HepG2 (cell line): ENCODE measurements around the gene GPR137. TPM values are rescaled to one million over a fixed set of nuclear protein-coding genes. Genes with fewer than 3 reads are reported as not detected.
A peak's percentile ranks its signal among the peaks of the same experiment; 100 is the strongest.

Experiments used
- ATAC-seq: fragments of 200-7000 bp; cut with Tn5 transposase; 3 replicates; pipeline ENCODE4 v1.9.1; 2020; ENCODE audit warnings: mild to moderate bottlenecking, moderate library complexity
- BruUV-seq: library from RNA; stranded (reverse); fragments of 400-500 nt; replicated peaks from 2 replicates; lab custom pipeline; 2021; lab: Mats Ljungman, UMichigan
- CTCF ChIA-PET: fragments of 300-600 bp; formaldehyde crosslinking; extraction: SDS; loops from one replicate; lab custom pipeline; 2021; ENCODE audit warnings: low total read pairs, inconsistent platforms, low intra/inter-chr PET ratio; lab: Yijun Ruan, JAX
- POLR2A ChIA-PET: fragments of 350-600 bp; sonication (Branson Sonifier 250); formaldehyde crosslinking; loops from one replicate; lab custom pipeline; 2020; ENCODE audit warnings: antibody characterized with exemption, inconsistent platforms; lab: Yijun Ruan, JAX
- DNase-seq: peaks from one replicate; pipeline ENCODE4 v3.0.0-alpha.2; 2015; ENCODE audit warnings: low spot score
- FAIRE-seq: peaks from 3 replicates; lab custom pipeline; 2011; peaks lifted over from hg19 to GRCh38; lab: Jason Lieb, UNC
- H2AFZ ChIP-seq: one replicate; pipeline ENCODE4 v1.6.1; 2011; ENCODE audit warnings: low read length, inconsistent platforms
- H3K27ac ChIP-seq: fragments of 300-600 bp; 3 replicates; pipeline ENCODE4 v1.8.0; 2011; ENCODE audit warnings: mixed run types, mild to moderate bottlenecking, mixed read lengths, low read length, inconsistent platforms; ENCODE audit not compliant: insufficient read depth; ENCODE audit errors: extremely low read length
- H3K27me3 ChIP-seq, 2 experiments: fragments of 200-600 bp in 1 of 2; 2 replicates in 1 of 2; 3 replicates in 1 of 2; pipeline versions ENCODE4 v1.6.0 to v1.8.0; 2011; ENCODE audit warnings: low read length in 2 of 2, mild to moderate bottlenecking in 2 of 2, moderate library complexity in 2 of 2, inconsistent platforms in 1 of 2; ENCODE audit not compliant: insufficient read depth in 2 of 2, control insufficient read depth in 1 of 2
- H3K36me3 ChIP-seq, 2 experiments: fragments of 200-600 bp in 1 of 2; replicated peaks in 1 of 2; 2 replicates in 1 of 2; 3 replicates in 1 of 2; pipeline versions ENCODE4 v1.5.1 to v1.8.0; 2011; ENCODE audit warnings: low read length in 2 of 2, inconsistent platforms in 1 of 2; ENCODE audit not compliant: insufficient read depth in 2 of 2, control insufficient read depth in 1 of 2
- H3K4me1 ChIP-seq: 2 replicates; pipeline ENCODE4 v1.5.1; 2012; ENCODE audit warnings: low read length, inconsistent platforms; ENCODE audit not compliant: insufficient read depth
- H3K4me2 ChIP-seq: 2 replicates; pipeline ENCODE4 v1.6.0; 2011; ENCODE audit warnings: low read depth, low read length, inconsistent platforms
- H3K4me3 ChIP-seq, 3 experiments: fragments of 200-600 bp in 1 of 3; sonication (generic), shearing (Covaris generic) in 1 of 3; replicated peaks in 1 of 3; 2 replicates each; pipeline ENCODE4 v1.5.1; 2011 to 2016; ENCODE audit warnings: low read length in 3 of 3, inconsistent platforms in 2 of 3, low read depth in 2 of 3, mild to moderate bottlenecking in 2 of 3, control low read depth in 1 of 3, mixed read lengths in 1 of 3; ENCODE audit not compliant: insufficient read depth in 1 of 3
- H3K79me2 ChIP-seq: one replicate; pipeline ENCODE4 v1.6.1; 2011; ENCODE audit warnings: low read length, inconsistent platforms; ENCODE audit not compliant: insufficient read depth
- H3K9ac ChIP-seq: 2 replicates; pipeline ENCODE4 v1.6.0; 2011; ENCODE audit warnings: mild to moderate bottlenecking, low read depth, low read length, inconsistent platforms; ENCODE audit not compliant: insufficient read depth
- H3K9me3 ChIP-seq: 2 replicates; pipeline ENCODE4 v1.5.1; 2012; ENCODE audit warnings: mild to moderate bottlenecking, low read length
- H4K20me1 ChIP-seq: 2 replicates; pipeline ENCODE4 v1.6.0; 2011; ENCODE audit warnings: inconsistent platforms, mild to moderate bottlenecking, low read length, moderate library complexity; ENCODE audit not compliant: insufficient read depth
- ADNP ChIP-seq: sonication (generic); formaldehyde crosslinking; IDR thresholded peaks from 2 replicates; pipeline ENCODE4 v1.4.0; 2020; ENCODE audit warnings: missing genetic modification reagents
- KLF11 ChIP-seq: IDR thresholded peaks from 2 replicates; pipeline ENCODE4 v1.6.1; 2016; ENCODE audit warnings: missing compliant biosample characterization
- LCORL ChIP-seq, 2 experiments: fragments of 450-650 bp in 1 of 2; sonication (generic) in 1 of 2; formaldehyde crosslinking in 1 of 2; IDR thresholded peaks; 2 replicates each; pipeline versions ENCODE4 v1.5.0 to v1.6.1; 2017 to 2020; ENCODE audit warnings: antibody characterized with exemption in 1 of 2, missing genetic modification reagents in 1 of 2
- MAFK ChIP-seq, 2 experiments: IDR thresholded peaks in 1 of 2; conservative IDR thresholded peaks in 1 of 2; 2 replicates each; pipeline ENCODE4 v1.6.1; 2011; ENCODE audit warnings: improper control_type of control experiment in 2 of 2, low read length in 2 of 2
- MTA3 ChIP-seq: sonication (generic); formaldehyde crosslinking; IDR thresholded peaks from 2 replicates; pipeline ENCODE4 v1.4.0; 2020; ENCODE audit warnings: missing genetic modification reagents
- PHF20 ChIP-seq: sonication (generic); formaldehyde crosslinking; IDR thresholded peaks from 2 replicates; pipeline ENCODE4 v1.5.0; 2020; ENCODE audit warnings: mild to moderate bottlenecking, missing genetic modification reagents
- RFXAP ChIP-seq: sonication (generic); formaldehyde crosslinking; IDR thresholded peaks from 2 replicates; pipeline ENCODE4 v1.4.0; 2020; ENCODE audit warnings: missing genetic modification reagents, borderline replicate concordance
- RXRB ChIP-seq: IDR thresholded peaks from 2 replicates; pipeline ENCODE4 v1.6.1; 2016; ENCODE audit warnings: borderline replicate concordance, missing genetic modification reagents, missing compliant biosample characterization
- TAF15 ChIP-seq: fragments of 200-400 bp; formaldehyde crosslinking; IDR thresholded peaks from one replicate; pipeline ENCODE4 v1.6.1; 2018; ENCODE audit warnings: mild to moderate bottlenecking, low read depth, low read length; ENCODE audit not compliant: poor library complexity, severe bottlenecking
- ZC3H13 ChIP-seq: sonication (generic); formaldehyde crosslinking; IDR thresholded peaks from 2 replicates; pipeline ENCODE4 v1.8.1; 2023; ENCODE audit warnings: mild to moderate bottlenecking, missing genetic modification reagents, moderate library complexity
- ZFP1 ChIP-seq: IDR thresholded peaks from 2 replicates; pipeline ENCODE4 v1.6.1; 2016
- ZNF281 ChIP-seq: sonication (generic); formaldehyde crosslinking; IDR thresholded peaks from 2 replicates; pipeline ENCODE4 v1.4.0; 2020; ENCODE audit warnings: missing genetic modification reagents, borderline replicate concordance
- ZNF430 ChIP-seq: sonication (generic); formaldehyde crosslinking; IDR thresholded peaks from 2 replicates; pipeline ENCODE4 v1.9.0; 2021; ENCODE audit warnings: mild to moderate bottlenecking, missing genetic modification reagents
- ZSCAN21 ChIP-seq: sonication (generic); formaldehyde crosslinking; IDR thresholded peaks from 2 replicates; pipeline ENCODE4 v1.8.0; 2022; ENCODE audit warnings: mild to moderate bottlenecking, missing genetic modification reagents, moderate library complexity, borderline replicate concordance
- ZSCAN25 ChIP-seq: sonication (generic); formaldehyde crosslinking; IDR thresholded peaks from 2 replicates; pipeline ENCODE4 v1.8.0; 2022; ENCODE audit warnings: mild to moderate bottlenecking, missing genetic modification reagents
- WGBS: methylation state at CpG from one replicate; pipeline ENCODE4 v1.1.6; 2017; ENCODE audit warnings: low lambda C conversion rate; 5-methylcytosine and 5-hydroxymethylcytosine counted together
- in situ Hi-C: cut with HindIII; loops from 2 replicates; pipeline ENCODE4 v1.10.0; 2017; ENCODE audit warnings: low pct_unique_long_range_greater_than_20kb; ENCODE audit not compliant: extremely low pct_ligation_motif_present
- intact Hi-C: fragments of 100-400 bp; cut with micrococcal nuclease; formaldehyde crosslinking; loops from one replicate; pipeline ENCODE4 v1.10.0; 2022; ENCODE audit not compliant: unreplicated experiment
- polyA plus RNA-seq, 8 experiments: library from polyadenylated mRNA; depleted of rRNA in 3 of 8; stranded (reverse) in 7 of 8; unstranded in 1 of 8; fragments of >200 nt; fragmentation: Illumina TruSeq in 4 of 8; extraction: Trizol in 4 of 8; gene quantifications; 2 replicates each; pipeline versions ENCODE4 v1.2.1 to v1.2.3, GENCODE V29; 2011 to 2016; ENCODE audit warnings: low read depth in 4 of 8, missing spikeins in 1 of 8, mixed read lengths in 1 of 8; ENCODE audit not compliant: insufficient read depth in 1 of 8
- total RNA-seq, 5 experiments: library from RNA; depleted of rRNA; stranded (reverse); fragments of >200 nt; fragmentation: Illumina TruSeq; extraction: Trizol; gene quantifications; 2 replicates each; pipeline ENCODE4 v1.2.3, GENCODE V29; 2016; ENCODE audit warnings: low read depth in 1 of 5
- TF ChIP-seq, protein P1 (sequence below): sonication (generic); formaldehyde crosslinking; IDR thresholded peaks from 2 replicates; pipeline ENCODE4 v1.4.0; 2020; ENCODE audit warnings: mild to moderate bottlenecking, missing genetic modification reagents

GPR137 gene
- total and polyA plus RNA-seq, 2 of the 13 experiments (the other 11 are each of a cell fraction or from before 2014, with no cell fraction given) = 8.5 to 13.2 TPM

DNA sequence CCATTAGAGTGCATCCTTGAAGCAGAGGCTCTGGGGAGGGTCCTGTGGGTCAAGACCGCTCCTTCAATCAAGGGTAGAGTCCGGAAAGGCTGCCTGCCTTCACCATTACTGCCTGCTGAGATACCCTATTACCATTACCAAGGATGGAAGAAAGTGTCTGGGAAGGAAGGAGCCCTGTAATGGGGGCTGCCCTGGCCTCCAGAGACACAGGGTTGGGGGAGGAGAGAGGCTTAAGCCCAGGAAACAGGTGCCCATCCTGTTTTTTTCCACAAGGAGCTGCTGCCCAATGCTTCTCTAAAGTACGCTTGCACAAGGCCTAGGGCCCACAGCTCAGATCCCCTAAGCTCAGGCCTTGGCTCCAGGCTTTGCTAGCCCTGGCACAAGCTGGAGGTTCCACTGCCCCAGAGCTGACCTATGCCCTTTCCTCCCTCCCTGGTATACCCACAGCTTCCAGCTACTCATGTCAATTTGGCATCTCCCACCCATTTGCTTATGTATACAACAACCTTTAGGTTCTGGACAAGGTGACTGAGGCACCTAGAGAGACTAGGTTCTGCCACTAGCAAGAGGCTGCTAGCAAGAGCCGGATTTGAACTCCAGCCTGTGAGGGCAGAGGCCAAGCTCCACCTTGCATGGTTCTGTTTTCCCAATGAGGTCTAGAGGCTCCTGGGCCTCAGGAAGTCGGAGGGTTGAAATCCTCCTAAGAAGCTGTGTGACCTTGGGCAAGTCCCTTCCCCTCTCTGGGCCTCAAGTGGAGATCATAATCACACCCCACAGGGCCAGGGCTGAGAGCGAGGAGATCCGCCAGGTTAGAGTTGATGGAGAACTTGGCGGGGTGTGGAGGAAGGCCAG is 35.9 kb upstream of the GPR137 start (continued):
- peak; percentile 58; the same call in 1 of the 2 replicates for TF ChIP-seq ADNP (CRISPR knock-in tag)
- no peak for TF ChIP-seq RXRB (CRISPR knock-in tag)
- no peak for TF ChIP-seq TAF15
- no peak for TF ChIP-seq ZSCAN21 (CRISPR knock-in tag)
- TF ChIP-seq LCORL (IDR thresholded peaks at IDR 0.05) = no peak
- no peak for TF ChIP-seq LCORL (CRISPR knock-in tag; IDR thresholded peaks at IDR 0.05)
- TF ChIP-seq RFXAP = no peak
- TF ChIP-seq MTA3 = no peak
- TF ChIP-seq KLF11 (CRISPR knock-in tag) = no peak
- TF ChIP-seq ZNF430 (CRISPR knock-in tag) = peak; percentile 24; the same call in 1 of the 2 replicates

- H3K9ac ChIP-seq = peak overlapping the region; percentile 55; the same call in 1 of the 2 replicates
- H3K9me3 ChIP-seq = no peaks in the 10 kb centered on the region
- H2AFZ ChIP-seq = no peak overlapping the region
- WGBS = 37% methylated on average over 7 of the region's 13 CpGs
- peaks cover 51% of the 10 kb centered on the region for H3K4me1 ChIP-seq
- FAIRE-seq = no peak
- no peaks in the 10 kb centered on the region; a peak in 1 of 5 replicates for H3K27me3 ChIP-seq
- ATAC-seq = peak; percentile 1; the same call in 2 of the 3 replicates
- DNase-seq = no peak
- H3K4me2 ChIP-seq = peak overlapping the region; percentile 100
- H3K36me3 ChIP-seq = 0 out of 5 replicates have a peak, but pooled peaks cover under 1 to 1% of the 10 kb centered on the region in 2 experiments
- H4K20me1 ChIP-seq = no peaks in the 10 kb centered on the region
- ChIA-PET CTCF (no interaction called here), POLR2A (interaction anchor here (0.9 to 2.0 kb wide), 7 partner anchors 9 to 69 kb away, joined by 3 to 14 read pairs (median 5); partner anchors contain the start of genes FKBP2 and PRDX5)
- BruUV-seq = no TSS peak
- H3K4me3 ChIP-seq = peak overlapping the region; percentile 68 to 88 (median 83)
- no peak overlapping the region for H3K27ac ChIP-seq
- in situ Hi-C loops (no loop called here), intact Hi-C loops (loop anchor here (2.0 kb wide), 2 partner anchors 18 to 60 kb away; no protein-coding TSS in a partner anchor)
- H3K79me2 ChIP-seq = peaks cover 17% of the 10 kb centered on the region
- TF ChIP-seq MAFK (conservative IDR thresholded peaks at IDR 0.05 in 1 of 2, IDR thresholded peaks at IDR 0.05 in 1 of 2; ENCODE audit: low read length in 2 of 2) (no peak), PHF20 (CRISPR knock-in tag) (no peak), ZC3H13 (0 out of 2 replicates have a peak, but pooled peaks have one; percentile 33), ZNF281 (CRISPR knock-in tag) (0 out of 2 replicates have a peak, but pooled peaks have one; percentile 32), ZFP1 (no peak), ZSCAN25 (CRISPR knock-in tag) (0 out of 2 replicates have a peak, but pooled peaks have one; percentile 13)
- TF ChIP-seq, protein P1, sequence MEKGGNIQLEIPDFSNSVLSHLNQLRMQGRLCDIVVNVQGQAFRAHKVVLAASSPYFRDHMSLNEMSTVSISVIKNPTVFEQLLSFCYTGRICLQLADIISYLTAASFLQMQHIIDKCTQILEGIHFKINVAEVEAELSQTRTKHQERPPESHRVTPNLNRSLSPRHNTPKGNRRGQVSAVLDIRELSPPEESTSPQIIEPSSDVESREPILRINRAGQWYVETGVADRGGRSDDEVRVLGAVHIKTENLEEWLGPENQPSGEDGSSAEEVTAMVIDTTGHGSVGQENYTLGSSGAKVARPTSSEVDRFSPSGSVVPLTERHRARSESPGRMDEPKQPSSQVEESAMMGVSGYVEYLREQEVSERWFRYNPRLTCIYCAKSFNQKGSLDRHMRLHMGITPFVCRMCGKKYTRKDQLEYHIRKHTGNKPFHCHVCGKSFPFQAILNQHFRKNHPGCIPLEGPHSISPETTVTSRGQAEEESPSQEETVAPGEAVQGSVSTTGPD = no peak
Observed at GRCh38 chr11:64250415-64251015, 35.1 kb upstream of the GPR137 start.
